DMS153 treated with DMSO at 0.1 percent for 48 hours (cell line): ENCODE results near the gene FRMD4A.
"Not testable (repeated sequence)": the region's sequence is repeated elsewhere in the genome, so short reads cannot be mapped to it uniquely, and the experiment has no call there.

Experiments used
- DNase-seq: peaks from one replicate; lab custom pipeline; 2025; ENCODE audit not compliant: unreplicated experiment; lab: John Stamatoyannopoulos, UW

The FRMD4A gene

DNA sequence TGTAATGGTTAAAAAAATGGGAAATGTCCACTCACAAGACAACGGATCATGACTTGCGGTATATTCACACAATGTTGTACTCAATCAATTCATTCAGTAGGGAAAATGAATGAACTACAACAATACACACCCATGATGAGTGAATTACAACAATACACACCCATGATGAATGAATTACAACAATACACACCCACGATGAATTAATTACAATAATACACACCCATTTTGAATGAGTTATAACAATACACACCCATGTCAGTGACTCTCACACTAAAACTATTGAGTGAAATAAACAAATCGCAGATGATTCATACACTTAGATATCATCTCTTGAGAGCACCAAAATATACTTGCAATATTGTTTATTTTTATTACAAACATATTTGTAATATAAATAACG lies 174.6 kb downstream of the FRMD4A start:
- DNase-seq = no peak

- no peak for DNase-seq
Measured at GRCh38 chr10:14153570-14154055, 177.1 kb downstream of the FRMD4A start.

DNA sequence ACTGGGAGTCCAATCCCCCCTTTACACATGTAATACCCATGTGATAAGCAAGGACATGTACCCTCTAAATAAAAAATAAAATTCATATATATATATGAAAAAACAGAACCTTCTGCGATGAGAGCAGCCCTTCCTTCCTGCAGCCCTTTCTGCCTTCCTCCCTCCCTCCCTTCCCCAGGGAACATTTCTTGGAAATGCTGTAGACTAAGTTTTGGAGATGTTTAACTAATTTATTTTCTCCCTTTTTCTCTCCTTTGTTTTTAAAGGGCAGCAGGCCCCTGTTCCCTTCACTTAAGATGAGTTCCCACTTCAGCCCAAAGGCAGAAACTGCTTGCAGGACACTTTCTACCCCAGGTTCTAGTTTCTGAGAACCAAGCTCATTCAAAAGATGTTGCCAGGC lies 179.2 kb downstream of the FRMD4A start:
- no peak for DNase-seq

DNA sequence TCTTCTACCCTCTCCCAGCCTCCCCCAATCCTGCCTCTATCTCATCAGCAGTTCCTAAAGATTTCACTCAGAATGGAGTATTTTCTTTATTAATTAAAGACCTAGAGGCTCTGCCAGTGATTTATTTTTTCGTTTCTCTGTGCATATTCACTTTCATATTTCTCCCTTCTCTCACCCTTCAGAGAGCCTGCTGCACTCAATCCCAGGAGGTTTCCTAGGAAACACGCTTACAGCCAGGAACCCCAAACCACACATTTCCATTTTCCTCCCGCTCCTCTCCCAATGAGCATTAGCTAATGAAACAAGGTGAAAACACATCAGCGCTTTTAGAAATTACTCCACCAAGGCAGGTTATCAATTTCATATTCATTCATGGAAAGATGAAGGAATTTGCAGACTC lies 180.2 kb downstream of the FRMD4A start:
- no peak for DNase-seq

GRCh38 chr10:14146501-14146900 lies 184.2 kb downstream of the FRMD4A start:
- no peak for DNase-seq

DNA sequence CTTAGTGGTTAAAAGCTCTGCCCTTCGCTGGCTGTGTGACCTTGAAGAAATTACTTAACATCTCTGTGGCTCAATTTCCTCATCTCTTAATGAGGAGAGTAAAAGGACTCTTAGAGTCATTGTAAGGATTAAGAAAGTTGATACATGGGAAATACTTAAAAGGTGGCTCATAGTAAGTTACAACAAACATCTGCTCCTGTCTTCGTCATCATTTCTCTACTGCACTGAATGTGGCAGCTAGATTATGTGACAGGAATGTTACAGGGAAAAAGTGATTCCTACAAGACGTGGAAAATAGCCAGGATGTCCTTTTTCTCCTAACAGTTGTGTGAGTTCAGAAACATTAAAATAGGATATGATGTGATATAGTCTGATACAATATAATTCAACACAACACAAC lies 184.7 kb downstream of the FRMD4A start:
- DNase-seq = no peak

DNA sequence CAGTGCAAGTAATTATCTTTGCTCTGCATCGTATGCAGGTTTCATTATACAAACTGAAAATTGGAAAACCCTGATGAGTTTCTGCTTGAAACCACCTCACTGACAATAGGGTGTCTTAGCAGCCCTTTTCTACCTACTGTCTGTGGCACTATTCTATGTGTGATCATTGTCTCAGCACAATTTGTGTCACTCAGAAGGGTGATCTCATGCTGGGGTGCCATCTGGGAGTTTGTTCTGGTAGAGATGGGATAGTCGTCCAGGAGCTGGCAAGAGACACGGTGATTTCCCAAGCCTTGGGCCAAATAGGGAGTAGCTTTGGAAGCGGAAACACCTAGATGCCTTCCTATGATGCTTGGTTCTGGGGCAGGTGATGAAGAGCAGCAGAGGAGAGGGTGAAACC lies 186.3 kb downstream of the FRMD4A start:
- no peak for DNase-seq

- no peak for DNase-seq
Measured at GRCh38 chr10:14142606-14143250, 188.0 kb downstream of the FRMD4A start.

DNA sequence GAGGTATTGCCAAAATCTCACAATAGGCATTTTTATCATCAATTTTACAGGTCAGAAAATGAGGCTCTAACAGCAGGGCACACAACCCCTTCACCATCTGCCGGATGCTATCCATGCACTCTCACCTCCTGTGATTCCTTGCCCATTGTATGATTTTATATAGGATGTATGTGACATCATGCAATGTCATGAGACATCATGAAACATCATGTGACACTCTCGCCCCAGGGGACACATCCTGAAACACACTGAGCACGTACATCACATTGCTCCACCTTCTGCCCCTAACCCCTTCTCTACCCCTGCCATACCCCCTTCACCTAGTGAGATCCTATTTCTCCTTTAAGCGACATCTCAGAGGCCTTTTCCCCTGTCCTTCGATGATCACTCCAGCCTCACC lies 189.4 kb downstream of the FRMD4A start:
- DNase-seq = no peak

GRCh38 chr10:14137391-14137790 lies 193.3 kb downstream of the FRMD4A start:
- DNase-seq = no peak

DNA sequence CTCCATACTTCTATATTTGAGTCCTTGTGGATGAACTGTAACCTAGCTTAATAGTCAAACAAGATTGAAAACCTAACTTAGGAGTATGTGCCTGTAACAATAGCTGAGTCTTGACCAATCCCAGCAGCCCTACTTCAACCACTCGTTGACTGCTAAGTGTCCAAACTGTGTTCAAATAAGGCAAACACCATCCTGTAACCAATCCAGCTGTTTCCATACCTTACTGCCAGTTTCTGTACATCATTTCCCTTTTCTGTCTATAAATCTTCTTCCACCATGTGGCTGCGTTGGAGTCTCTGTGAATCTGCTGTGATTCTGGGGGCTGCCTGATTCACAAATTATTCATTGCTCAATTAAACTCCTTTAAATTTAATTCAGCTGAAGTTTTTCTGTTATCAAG lies 195.5 kb downstream of the FRMD4A start:
- not testable (repeated sequence) for DNase-seq

GRCh38 chr10:14134275-14134674 lies 196.4 kb downstream of the FRMD4A start:
- no peak for DNase-seq

- DNase-seq = no peak
Measured at GRCh38 chr10:14131261-14131960, 199.3 kb downstream of the FRMD4A start.

DNA sequence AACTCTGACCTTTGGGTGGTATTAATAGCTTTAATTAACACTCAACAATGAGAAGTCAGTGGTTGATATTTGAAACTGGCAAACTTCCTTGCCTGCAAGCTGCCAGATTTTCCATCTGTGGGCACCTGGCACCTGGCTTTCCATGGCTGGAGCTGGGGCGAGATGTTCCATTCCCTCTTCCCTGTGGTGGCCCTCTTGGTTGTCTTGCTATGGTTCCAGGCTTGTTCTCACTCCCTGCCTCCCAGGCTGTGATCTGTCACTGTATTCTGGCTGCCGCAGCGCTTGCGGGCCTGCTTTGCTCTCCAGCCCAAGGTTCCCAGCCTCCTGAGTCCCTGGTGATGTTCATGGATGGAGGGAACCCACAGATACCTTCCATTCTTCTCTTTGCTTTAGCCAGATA lies 201.0 kb downstream of the FRMD4A start:
- no peak for DNase-seq

DNA sequence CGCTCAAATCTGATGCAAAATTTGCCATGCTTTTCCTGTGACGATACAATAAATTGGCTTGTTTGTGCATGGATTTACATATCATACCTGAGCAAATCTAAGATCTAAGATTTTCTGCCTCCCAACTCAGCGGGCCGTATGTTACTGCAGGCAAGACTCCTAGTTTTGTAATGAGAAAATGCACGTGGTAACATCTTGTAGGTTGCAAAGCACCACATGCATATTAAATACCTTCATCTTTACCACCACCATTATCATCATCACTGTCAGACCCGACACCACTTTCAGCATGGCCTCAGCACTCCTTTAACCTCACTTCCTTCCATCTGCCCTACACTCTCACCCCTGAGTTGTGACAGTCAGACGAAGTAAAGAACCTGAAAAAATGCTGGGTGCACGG lies 202.2 kb downstream of the FRMD4A start:
- DNase-seq = no peak

- no peak for DNase-seq
Measured at GRCh38 chr10:14126697-14127440, 203.9 kb downstream of the FRMD4A start.

DNA sequence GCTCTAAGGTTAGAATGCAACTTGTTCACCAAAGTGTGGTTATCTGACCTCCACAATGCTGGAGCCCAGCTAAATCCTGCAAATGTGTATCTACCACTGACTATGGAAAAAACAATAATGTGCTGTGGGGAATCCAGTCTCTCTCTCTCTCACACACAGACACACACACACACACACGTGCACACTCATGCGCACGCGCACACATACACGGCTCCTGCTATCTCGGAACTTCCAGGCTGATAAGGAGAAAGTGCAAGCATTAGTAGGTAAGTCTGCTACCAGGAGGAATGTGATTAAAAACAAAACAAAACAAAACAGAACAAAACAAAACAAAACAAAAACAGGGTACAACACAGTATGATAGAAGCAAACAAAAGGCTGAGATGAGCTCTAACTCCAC lies 205.2 kb downstream of the FRMD4A start:
- no peak for DNase-seq

DNA sequence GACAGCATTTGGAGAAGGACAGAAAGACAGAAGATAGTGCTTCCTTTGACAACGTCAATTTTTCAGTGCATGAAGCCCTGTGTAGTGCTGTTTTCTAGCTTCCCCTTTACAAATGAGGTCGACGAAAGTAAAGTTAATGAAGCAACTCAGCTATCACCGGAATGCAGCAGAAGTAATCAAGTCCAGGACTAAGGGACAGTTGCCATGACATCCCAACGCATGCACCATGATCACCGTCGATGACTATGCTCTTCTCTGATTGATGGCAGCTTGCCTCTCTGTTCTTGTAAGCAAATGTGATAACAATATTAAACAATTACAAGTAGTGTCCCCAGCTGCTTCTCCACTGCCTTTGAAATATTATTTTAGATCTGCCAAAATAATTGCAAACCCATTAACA lies 205.8 kb downstream of the FRMD4A start:
- no peak for DNase-seq

DNA sequence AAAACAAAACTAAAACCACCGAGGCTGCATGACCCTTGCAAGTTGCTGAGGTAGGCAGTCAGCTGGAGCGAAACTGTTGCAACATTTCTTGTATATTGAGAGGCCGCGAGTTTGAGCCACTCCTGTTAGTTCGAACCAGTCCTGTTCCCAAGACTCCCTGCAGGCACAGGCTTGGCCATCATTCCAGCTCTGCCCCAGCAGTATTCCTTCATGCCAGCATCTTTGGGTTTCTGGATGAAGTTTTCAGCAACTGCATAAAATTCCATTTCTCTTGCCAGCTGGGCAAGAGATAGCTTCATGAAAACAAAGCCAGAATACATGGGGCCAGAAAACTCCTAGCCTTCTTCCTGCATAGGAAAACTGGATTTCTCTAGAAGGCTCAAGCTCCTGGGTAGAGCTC lies 207.6 kb downstream of the FRMD4A start:
- DNase-seq = no peak

GRCh38 chr10:14120812-14121211 lies 209.9 kb downstream of the FRMD4A start:
- DNase-seq = no peak

DNA sequence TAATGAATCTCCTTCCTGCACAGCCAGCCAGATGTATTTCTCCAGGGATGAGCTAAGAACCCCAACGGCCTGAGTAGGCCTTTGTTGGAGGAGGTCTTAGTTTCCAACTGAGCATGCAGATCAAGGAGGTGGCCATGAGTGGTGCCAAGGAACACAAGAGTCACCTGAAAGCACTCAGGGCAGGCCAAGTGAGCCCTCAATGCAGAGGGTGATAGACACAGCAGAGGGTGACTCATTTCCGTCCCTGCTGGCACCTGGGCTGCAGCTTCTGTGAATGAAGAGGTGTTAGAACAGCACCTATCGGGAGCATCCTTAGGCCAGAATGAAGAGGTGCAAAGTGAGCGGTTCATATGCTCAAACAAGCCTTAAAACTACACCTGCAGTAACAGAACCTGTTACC lies 211.8 kb downstream of the FRMD4A start:
- DNase-seq = no peak

- no peak for DNase-seq
Measured at GRCh38 chr10:14116837-14117236, 213.9 kb downstream of the FRMD4A start.
